Activated CD4-positive, alpha-beta T cell treated with anti-CD3 and anti-CD28 coated beads for 1 hour (primary cell): ENCODE results near the gene KIRREL3.

Experiments used
- DNase-seq: peaks from one replicate; pipeline ENCODE4 v3.0.0-alpha.2; 2020

The KIRREL3 gene

DNA sequence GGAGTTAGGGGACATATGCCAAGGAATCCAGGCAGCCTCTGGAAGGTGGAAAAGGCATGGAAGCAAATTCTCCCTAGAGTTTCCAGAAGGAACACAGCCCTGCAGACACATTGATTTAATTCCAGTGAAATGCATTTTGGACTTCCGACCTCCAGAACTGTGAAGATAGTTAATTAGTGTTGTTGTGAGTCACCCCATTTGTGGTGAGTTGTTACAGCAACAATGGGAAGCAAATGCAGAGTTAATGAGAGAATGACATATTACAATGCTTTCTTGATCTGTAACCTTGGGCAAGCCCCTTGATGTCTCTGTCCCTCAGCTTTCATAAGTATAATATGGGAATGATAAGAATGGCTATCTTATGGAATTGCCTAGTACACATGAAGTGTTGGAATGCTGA lies 178.7 kb downstream of the KIRREL3 start:
- DNase-seq = no peak

DNA sequence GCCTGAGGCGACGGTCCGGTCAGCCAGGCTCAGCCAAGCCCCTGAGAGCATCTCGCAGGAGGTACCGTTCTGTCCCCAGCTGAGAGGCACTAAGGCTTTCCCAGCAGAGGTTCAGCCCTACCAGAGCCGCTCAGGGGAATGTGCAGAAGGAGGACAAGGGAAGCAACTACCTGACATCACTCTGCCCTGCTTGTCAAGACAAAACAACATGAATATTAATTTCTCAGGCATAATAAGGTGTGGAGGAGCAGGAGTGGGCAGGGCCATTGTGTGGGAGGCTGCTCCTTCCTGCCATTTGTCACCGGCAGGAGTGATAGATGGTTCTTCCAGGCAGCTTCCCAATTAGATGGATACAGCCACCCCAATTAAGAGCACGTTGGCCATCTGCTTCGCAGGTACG lies 181.4 kb downstream of the KIRREL3 start:
- no peak for DNase-seq

DNA sequence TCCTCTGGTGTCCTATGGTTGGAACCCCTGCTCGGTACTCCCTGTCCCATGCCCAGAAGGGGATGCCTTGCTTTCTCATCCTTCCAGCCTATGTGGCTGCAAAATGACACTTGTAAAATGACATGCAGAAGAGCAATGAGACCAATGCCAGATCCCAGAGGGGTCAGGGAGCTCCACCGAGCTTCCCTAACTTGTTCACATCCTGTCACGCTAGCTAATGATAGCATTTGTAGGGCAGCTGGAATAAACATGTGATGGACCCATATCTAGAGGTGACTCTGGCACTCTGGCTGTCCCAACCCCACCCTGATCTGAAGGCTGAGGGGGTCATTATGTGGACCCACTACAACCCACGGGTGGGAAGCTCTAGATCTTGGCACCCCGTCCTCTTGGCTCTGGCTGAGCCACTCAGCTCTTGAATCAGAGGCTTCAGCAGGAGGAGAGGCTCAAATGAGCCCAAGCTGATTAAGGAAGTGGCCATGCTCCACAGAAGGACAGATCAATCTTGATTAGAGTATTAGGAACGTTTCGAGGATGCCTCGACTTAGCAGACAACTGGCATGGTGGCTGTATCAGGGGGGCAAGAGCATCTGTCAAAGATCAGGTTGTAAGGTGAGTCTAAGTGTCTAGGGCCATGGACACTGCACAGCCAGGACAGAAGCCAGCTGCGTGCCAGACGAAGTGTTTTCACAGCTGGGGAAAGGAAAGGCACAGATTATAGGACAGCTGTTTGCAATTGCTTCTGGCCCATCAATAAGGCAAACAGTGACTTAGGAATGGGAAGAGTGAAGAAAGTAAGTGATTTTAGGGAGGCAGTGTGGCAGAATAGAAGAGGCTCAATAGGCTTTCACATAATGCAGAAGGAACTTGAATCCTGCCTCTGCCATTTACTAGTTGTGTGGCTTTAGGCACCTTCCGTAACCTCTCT lies 182.8 kb downstream of the KIRREL3 start:
- no peak for DNase-seq

DNA sequence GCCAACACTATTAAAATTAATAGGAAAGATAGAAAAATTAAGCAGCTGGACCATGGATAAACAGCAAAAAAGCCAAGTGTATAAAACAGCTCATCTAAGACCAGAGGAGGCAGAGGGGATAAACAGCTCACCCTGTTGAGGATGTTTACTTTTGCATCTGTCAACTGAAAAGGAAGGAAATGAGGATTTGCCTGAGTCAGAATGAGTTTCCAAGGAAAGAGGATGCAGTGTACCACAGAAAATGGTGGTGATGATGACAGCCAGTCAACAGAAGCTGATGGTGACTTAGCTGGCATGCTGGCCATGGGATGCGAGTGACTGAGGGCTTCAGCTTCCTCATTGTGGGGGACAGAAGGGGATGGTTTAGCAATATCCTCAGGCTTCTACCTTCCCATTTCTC lies 183.5 kb downstream of the KIRREL3 start:
- DNase-seq = no peak

DNA sequence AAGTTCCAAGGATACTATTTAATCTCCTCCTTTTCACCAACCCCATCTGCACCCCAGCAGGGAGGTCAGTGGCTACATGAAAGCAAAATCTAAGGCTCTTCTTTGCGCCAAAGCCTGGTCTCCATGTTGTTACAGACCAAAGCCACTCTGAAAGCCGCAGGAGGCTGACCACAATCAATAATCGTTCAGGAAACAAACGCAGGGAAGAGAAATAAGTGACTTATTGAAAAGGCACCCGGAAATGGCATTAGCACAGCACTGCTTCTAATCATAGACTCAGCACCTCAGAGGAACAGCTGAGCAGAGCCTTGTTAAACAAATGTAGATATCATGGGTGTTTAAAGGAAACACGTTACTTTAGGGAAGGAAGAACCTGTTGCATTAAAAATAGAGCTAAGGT lies 183.9 kb downstream of the KIRREL3 start:
- DNase-seq = no peak

DNA sequence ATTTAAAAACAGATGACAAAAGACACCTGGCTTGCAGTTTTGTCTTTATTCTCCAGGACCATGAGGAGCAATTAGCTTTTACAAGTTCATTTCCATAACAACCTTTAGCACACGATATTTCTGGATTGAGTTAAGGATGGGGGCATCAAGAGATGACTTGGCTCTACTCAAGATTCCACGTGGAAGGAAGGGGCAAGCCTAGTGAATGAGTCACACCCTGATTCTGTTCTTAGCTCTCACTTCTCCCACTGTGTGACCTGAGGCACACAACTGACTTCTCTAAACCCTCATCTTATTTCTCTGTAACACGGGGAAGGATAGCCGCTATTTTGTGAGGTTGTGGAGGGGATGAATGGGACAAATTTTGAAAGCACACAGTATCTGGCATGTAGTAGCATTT lies 185.5 kb downstream of the KIRREL3 start:
- no peak for DNase-seq

DNA sequence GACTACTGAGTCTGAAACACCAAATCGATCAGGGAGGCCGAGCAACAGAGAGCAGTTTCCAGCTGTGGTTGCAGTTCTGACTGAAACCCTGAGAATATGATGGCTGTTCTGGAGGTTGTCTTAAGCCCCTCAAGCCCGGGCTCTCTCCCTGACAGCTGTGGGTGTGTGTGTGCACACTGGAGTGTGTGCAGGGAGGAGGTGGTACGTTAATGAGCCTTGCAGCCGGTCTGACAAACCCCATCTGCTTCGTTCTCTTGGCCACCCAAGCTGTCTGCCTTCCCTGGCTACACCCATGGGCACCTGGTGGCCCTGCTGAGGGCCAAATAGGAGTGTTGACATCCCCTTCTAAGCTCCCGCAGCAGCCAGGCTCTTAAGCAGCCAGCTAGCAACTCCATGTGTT lies 189.8 kb downstream of the KIRREL3 start:
- DNase-seq = no peak

DNA sequence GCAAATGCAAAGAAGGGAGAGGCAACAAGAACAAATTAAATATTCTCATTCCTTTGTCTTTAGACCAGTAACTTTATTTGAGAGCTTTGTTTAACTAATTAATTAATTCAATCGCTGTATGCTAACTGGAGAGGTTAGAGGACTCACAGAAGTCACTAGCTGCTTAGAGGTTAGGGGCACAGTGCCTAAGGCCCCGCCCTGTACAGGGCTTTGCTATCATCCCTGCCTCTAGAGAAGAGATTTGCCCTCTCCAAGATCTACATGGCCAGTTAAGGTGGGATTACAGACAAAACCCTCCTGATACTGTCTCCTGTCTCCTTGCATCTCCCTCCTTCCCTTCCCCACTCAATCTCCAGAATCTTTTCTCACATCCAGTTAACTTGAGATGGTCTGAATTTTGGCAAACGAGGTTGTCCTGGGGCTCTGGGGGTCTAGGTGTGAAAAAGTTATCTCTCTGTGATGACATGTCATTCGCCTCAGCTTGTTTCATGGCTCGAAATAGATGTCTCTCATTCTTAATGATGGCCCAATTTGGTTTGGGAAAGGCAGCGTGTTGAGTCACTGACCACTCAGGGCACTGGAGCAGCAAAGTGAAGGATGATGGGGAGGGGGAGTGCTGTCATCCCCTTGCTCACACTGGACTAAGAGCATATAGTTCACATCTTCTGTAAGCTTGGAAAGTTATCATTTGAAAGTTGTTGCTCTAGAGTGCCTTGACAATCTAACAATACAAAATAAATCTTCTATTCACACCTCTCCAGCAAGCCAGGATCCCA lies 190.9 kb downstream of the KIRREL3 start:
- no peak for DNase-seq

DNA sequence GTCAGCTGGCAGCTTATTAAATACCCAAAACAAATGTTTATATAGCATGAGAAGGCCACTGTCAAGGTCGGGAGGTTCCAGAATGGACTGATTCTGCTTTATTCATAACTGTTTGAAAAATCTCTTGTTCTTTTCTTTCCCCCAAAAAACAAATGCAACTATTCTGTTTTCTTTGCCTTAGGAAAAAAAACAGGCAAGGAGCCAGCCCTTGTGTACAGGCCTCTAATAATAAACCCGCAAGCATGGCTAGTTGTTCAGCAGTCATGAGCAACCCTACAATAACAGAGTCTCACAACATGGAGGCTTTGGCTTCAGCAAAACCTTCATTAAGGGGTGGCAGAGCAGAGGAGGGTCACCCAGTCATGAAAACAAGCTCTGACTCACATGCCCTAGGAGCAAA lies 191.7 kb downstream of the KIRREL3 start:
- DNase-seq = no peak

DNA sequence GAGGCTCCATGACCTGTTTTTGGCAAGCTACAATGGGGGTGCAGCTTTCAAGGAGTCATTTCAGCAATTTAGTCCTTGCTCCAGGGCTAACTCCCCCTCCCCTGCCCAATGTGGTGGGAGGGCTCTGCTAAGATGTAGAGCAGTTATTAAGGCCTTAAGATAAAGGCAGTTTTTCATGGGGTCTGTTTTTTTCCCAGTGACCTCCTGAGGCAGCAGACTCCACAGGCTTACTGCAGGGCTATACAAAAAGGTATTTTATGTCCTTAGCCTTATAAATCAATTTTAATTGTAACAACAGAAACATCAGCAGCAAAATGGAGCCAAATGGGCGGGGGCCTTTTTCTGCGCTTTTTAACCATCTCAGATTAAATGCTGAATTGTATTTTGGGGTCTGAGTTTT lies 192.3 kb downstream of the KIRREL3 start:
- DNase-seq = no peak

DNA sequence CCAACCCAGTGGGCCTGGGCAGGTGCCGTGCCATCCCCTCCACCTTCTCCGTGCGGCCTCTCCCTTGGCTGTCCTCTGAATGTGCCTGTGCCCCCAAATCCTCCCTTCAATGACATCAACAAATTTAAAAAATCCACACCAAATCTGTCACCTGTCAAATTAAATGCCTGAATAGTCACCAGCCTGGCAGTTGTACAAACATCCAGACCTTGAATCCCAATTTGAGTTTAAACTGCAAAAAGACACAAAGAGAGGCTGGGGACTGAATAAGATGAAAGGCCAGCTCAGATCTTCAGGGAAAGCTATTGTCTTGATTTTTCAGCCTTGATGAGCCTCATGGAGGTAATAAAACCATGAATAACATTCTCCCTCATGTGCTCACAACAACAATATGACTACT lies 194.7 kb downstream of the KIRREL3 start:
- DNase-seq = no peak

DNA sequence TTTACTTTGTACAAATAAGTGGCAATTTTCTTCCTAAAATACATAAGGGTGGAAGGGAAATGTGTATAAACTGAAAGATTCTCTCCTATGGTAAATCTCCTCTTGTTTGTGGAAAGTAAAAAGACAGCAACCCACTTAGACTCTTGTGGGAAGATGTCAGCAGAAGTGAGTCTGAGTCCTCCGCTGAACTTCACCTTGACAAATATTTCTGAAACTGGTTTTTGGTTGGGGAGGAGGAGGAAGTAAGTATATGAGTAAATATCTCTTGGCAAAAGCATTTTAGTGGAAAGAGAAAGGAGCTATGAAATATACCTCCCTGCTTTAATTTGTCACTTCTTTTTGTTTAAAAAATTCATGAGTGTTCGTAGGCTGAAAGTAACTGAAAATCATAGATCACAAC lies 196.2 kb downstream of the KIRREL3 start:
- DNase-seq = no peak

DNA sequence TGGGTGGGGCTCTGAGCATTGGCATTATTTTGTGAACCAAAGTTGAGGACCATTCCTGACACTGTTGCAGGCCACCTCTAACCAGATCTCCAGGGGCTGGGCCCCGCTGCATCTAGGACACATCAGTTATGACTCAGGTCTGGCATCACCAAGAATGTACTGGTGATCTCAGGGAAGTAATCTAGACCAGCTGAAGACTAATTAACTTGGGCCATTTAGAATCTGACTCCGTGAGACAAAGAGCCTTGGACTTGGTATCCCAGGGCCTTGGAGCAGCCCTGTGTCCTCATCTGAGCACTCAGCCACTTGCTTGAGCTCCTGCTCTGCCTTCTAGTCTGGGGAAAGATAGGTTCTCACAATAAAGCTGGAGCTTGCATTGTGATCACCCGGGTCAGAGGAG lies 200.6 kb downstream of the KIRREL3 start:
- no peak for DNase-seq

DNA sequence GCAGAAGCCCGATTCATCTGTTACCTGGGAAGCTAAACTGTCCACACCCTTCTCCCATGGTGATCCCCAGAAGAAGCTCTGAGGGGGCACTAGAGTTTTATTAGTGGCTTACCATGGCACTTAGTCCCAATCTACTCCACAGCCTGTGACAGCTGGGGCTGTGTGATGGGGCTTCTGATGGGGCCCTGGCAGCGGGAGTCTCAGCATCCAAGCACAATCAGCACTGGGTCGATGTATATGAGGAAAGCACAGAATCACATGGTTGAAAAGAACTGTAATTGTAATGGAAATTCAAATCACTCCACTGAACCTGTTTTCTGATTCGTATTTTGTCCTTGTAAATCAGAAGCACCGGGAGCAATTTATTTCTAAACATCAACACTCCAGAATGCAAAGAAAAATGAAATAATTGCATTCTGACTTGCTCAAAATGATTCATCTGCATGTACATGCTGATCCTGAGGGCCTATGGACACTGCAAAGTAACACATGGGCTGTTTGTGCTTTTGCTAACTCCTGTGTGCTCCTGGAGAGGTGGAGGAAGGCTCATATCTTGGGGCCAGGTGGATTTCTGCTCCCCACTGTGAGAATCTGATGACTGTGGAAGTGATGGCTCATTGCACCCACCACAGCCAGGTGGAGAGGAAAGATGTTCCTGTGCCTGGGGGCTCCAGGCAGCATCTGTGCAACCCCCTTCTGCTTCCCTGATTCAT lies 203.0 kb downstream of the KIRREL3 start:
- DNase-seq = no peak

DNA sequence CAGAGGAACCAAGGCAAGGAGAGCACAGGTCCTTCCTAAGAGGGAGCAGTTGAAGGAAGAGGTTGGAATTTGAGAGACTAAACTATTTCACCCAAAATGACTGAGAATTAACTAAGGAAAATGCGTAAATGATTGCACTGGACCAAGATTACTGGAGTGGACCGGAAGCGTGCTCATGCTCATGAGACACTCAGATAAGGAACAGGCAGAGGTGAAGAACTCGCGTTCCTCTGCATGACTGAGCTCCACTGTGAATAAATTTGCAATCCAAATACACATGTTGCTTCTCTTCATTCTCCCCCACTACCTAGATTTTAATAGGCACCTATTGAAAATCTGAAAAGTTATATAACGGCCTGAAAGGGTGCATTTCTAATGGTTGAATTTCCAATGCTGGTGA lies 207.0 kb downstream of the KIRREL3 start:
- no peak for DNase-seq

DNA sequence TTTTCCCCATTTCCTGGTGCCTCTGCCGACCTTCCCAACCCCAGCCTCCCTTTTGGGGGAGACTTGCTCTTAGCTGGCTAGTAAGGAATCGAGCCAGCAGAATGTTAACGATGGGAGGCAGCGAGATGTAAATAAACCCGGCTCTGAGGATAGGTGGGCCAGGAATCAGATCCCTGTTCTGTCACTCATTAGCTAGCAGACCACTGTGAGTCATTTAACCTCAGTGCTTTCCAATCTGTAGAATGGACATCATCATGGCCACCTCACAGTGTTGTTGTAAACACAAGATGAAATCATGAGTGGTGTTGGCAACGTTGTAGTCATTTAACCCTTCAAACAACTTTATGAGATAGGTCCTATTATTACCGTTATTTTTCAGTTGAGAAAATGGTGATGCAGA lies 208.6 kb downstream of the KIRREL3 start:
- no peak for DNase-seq

DNA sequence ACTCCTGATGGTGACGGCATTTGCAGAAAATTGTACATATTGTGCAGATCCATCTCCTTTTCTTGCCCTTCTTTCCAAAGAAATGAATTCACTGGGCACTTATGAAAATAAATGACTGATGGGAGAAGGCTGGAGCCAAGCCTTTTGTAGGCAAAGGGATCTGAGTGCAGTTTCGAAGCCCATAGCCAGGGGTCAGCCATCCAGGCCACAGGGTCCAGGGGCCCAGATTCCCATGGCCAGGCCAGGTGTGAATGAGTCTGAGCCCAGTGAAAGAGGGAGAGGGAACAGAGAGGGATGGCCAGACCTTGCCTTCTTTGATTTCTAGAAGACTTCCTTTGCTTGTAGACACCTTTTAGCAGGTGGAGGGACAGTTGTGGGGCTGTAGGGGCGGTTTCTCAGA lies 209.1 kb downstream of the KIRREL3 start:
- DNase-seq = no peak

DNA sequence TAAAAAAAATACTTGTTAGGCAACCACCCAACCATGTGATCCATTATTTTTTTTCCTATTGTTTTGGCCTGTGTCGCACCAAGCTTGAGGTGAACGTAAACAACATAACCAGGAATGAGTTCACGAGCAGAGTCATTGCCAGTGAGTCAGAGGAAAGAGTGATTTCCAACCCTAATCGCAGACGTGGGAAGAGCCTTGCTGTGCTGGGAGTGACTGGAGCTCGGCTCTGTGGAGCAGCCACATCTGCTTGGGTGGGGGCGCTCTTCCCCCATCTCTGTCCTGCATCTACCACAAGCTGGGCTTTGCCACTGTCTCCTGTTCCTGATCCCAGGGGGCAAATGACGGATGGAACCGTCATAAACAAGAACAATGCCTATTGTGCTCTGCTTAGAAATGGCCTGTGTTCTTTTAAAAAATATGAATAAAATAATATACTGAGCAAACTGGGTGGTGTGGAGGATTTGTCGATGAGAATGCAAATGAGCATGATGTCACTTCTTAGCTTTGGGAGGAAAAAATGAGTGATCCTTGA lies 210.0 kb downstream of the KIRREL3 start:
- no peak for DNase-seq

DNA sequence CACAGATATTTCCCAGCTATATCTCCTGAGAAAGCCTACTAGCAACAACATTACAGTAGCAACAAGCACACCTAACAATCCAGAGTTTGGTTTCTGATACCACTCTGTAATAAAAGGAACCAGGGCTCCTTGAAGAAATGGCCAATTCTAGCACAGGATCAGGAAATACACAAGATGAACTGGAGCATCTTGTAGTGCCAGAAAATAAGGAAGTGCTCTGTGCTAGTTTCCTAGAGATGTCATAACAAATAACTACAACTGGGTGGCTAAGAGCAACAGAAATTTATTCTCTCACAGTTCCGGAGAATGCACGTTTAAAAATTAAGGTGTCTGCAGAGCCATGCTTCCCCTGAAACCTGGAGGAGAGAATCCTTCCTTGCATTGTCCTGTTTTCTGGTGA lies 217.8 kb downstream of the KIRREL3 start:
- no peak for DNase-seq

DNA sequence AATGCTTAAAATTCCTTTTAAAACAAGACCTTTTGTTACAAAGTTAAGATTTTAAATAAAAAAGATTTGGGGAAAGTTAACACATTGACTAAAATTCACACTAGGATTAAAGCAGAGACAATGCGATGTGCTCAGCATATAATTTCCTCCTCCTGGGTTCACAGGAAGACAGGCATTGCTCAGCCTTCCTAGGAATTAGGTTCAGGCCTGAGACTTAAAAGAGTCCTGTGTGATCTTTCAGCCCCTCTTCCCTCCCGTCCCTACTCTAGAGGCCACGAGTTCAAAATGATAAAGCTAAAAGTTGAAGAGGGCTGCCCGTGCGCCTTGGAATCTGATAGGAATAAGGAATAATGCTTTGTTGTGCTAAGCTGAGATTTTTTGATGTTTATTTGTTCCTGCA lies 218.6 kb downstream of the KIRREL3 start:
- no peak for DNase-seq

DNA sequence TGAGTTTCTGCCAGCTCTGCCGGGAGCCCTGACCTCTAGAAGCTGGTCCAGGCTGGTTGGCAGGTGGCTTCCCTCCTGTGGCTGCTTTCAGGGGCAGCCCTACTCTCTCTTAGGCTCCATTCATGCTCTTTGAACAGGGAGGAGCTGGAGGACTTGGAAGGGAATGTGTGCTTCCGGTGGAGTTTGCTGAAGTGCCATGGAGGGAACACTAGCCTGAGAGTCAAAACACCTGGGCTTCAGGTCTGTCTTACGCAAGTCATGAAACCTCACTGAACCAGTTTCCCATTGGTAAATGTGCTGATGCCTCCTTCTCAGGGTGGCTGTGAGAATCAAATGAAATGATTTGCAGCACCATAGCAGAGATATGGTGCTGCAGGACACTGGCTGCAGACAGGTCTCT lies 224.5 kb downstream of the KIRREL3 start:
- no peak for DNase-seq

DNA sequence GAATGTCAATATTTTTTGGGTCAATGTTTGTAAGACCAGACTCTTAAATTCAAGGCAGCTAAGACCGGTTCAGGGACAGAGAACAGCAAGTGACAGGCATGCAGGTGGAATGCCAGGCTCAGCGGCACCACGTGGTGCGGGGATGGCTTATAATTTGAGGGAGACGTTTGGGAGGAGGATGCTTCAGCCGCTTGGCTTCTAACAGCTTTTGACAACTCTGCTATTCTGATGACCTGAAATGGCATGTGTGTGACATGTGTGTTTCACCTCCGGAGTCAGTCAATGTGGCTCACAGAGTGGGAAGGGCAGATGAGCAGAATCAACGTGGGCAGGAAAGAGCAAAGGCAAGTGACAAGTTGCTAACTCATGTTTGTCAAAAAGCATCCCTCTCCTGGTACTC lies 228.3 kb downstream of the KIRREL3 start:
- DNase-seq = no peak

DNA sequence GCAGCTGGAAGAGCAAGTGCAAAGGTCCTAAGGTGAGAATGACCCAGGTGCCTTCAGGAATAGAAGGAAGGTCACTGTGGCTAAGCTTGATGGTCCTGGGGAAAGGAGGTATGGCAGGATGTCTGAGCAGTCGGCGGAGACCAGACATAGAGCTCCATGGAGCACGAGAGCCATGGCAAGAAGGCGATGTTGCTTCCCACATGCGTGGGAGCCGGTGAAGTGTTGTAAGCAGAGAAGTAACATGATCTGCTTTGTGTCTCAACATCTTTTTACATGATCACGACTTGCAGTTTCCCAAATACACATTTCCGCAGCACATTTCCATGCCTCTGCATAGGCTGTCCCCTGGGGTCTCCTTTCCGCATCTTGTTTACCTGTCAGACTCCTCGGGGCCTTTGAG lies 231.9 kb downstream of the KIRREL3 start:
- DNase-seq = no peak
